AG10803 (cell line): ENCODE measurements around the gene PACS1.

Experiments used
- DNase-seq: peaks from one replicate; pipeline ENCODE4 v3.0.0; 2010; ENCODE audit warnings: low read depth
- H3K4me3 ChIP-seq: 2 replicates; pipeline ENCODE4 v1.5.1; 2011; ENCODE audit warnings: mild to moderate bottlenecking, low read length, control low read depth
- CTCF ChIP-seq: conservative IDR thresholded peaks from 2 replicates; pipeline ENCODE4 v1.5.1; 2011; ENCODE audit warnings: mild to moderate bottlenecking, low read length, control low read depth, inconsistent platforms

PACS1 gene

GRCh38 chr11:66051371-66051765 is 18.7 kb upstream of the PACS1 start:
- DNase-seq: no peak

GRCh38 chr11:66051766-66052663 is 18.1 kb upstream of the PACS1 start, which contains the start of gene SF3B2:
SF3B2 (plus strand) TSS chr11:66052364; CDS start chr11:66052385, 21 bp downstream.
- H3K4me3 ChIP-seq: peak within 1 kb of the TSS; percentile 77
- no peak for TF ChIP-seq CTCF
- peak; percentile 98 for DNase-seq

More at GRCh38 chr11:66051371-66051765, 18.7 kb upstream of the PACS1 start:
- H3K4me3 ChIP-seq: peak overlapping the region; percentile 77
- TF ChIP-seq CTCF: no peak

DNA sequence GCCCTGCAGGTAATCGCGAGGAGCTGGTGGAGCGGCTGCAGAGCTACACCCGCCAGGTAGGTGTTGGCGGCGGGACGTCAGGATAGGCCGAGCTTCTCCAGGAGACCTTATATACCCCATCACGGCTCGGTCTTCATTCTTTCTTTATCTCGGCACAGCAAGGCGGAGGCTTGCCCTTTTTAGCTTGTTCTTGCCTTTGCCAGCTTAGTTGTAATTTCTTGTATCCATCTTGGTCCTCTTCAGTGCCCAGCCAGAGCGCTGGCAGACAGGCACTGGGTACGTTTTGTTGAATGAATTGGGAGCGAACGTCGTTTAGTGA is 17.4 kb upstream of the PACS1 start:
- DNase-seq: no peak
- no peak for TF ChIP-seq CTCF
- H3K4me3 ChIP-seq: peak overlapping the region; percentile 77

DNA sequence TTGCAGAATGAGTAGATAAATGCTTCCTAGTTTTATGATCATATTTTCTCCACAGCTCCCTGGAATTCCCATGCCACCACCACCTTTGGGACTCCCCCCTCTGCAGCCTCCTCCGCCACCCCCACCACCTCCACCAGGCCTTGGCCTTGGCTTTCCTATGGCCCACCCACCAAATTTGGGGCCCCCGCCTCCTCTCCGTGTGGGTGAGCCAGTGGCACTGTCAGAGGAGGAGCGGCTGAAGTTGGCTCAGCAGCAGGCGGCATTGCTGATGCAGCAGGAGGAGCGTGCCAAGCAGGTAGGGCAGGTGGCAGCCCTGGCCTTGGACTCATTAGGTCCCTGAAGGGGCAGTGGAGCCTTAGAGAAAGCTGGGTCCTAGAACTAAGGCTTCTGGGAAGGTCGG is 15.1 kb upstream of the PACS1 start:
- TF ChIP-seq CTCF: no peak
- no peak for DNase-seq
- H3K4me3 ChIP-seq: no peak overlapping the region

DNA sequence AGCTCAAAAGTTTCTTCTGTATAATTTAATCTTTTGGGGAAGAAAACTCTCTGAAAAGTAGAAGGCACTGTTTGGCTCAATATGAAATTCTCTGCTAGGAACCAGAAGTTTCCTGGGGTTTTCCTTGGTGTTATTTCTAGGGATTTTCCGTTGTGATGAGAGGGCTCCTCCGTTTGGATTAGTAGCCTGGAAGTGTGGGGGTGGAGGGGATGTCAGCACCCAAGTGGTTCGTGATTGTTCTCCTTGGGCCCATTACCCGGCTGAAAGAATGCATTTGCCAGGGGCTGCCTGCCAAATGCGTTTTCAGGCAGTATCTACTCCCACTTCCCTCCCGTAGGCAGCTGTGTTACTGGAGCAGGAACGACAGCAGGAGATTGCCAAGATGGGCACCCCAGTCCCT is 13.6 kb upstream of the PACS1 start:
- DNase-seq: no peak
- no peak overlapping the region for H3K4me3 ChIP-seq
- TF ChIP-seq CTCF: no peak

DNA sequence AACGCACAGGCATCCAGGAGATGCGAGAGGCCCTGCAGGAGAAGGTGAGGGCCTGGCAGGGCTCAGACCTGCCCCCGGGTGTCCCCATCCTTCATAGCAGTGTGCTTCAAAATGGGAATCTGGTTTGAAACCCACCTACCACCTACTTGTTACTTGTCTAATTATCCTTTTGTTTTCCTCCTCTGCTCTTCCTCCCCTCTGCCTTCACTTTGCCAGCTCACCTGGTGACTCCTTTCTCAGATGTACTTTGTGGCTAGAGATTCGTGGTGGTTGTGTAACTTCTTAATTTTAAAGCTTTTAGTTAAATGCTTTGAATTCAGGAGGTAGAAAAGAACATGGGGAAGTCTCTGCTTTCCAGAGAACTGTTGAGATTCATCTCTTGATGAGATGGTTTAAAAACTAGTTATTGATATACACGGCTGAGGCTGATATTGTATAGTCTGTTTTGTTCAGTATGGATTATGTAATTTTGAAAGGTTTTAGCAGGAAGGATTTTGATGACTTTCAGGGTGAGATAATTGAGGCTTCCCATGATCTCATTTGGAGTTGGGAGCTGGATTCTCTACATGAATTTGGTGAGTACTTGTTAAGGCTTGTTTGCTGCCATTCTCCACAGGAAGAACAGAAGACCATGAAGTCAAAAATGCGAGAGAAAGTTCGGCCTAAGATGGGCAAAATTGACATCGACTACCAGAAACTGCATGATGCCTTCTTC is 9.9 kb upstream of the PACS1 start:
- DNase-seq: no peak
- no peak for TF ChIP-seq CTCF
- no peak overlapping the region for H3K4me3 ChIP-seq

- TF ChIP-seq CTCF: no peak
- DNase-seq: no peak
Measured at GRCh38 chr11:66061268-66061667, 8.8 kb upstream of the PACS1 start.

More at GRCh38 chr11:66061268-66061667, 8.8 kb upstream of the PACS1 start:
- H3K4me3 ChIP-seq: no peak overlapping the region
